Measurements from ENCODE around the gene IKZF4.
"Not testable (repeated sequence)": the region's sequence is repeated elsewhere in the genome, so short reads cannot be mapped to it uniquely, and the experiment has no call there.

Gene IKZF4

GRCh38 chr12:56020423-56021184 is at the start of gene IKZF4:
Gene IKZF4, plus strand, starts transcription at chr12:56021043. Its CDS starts 451 bp downstream, at chr12:56021494.
- DNase-seq = no peak

GRCh38 chr12:55972042-55972441 is 48.8 kb upstream of the IKZF4 start:
- no peak for DNase-seq

GRCh38 chr12:55972456-55972855 is 48.4 kb upstream of the IKZF4 start:
- DNase-seq = no peak

GRCh38 chr12:55972911-55973598 is 47.8 kb upstream of the IKZF4 start:
- DNase-seq = no peak

- peak; percentile 94 for DNase-seq
Observed at GRCh38 chr12:55973599-55974307, 47.1 kb upstream of the IKZF4 start, which contains the start of gene RAB5B. Gene RAB5B, plus strand, starts transcription at chr12:55974078. Its CDS starts 12,883 bp downstream, at chr12:55986961.

- no peak for DNase-seq
Observed at GRCh38 chr12:55974308-55974730, 46.5 kb upstream of the IKZF4 start.

- DNase-seq = no peak
Observed at GRCh38 chr12:55978393-55978792, 42.5 kb upstream of the IKZF4 start.

- no peak for DNase-seq
Observed at GRCh38 chr12:55979069-55979468, 41.8 kb upstream of the IKZF4 start.

- DNase-seq = not testable (repeated sequence)
Observed at GRCh38 chr12:55981882-55982281, 39.0 kb upstream of the IKZF4 start.

- DNase-seq = no peak
Observed at GRCh38 chr12:55982319-55982936, 38.4 kb upstream of the IKZF4 start.

GRCh38 chr12:55983232-55983842 is 37.5 kb upstream of the IKZF4 start:
- no peak for DNase-seq

GRCh38 chr12:55984861-55985260 is 36.0 kb upstream of the IKZF4 start:
- DNase-seq = no peak

GRCh38 chr12:55985341-55985740 is 35.5 kb upstream of the IKZF4 start:
- DNase-seq = no peak

- DNase-seq = not testable (repeated sequence)
Observed at GRCh38 chr12:55985976-55986375, 34.9 kb upstream of the IKZF4 start.

GRCh38 chr12:55991110-55991509 is 29.7 kb upstream of the IKZF4 start:
- DNase-seq = no peak

GRCh38 chr12:55993230-55993853 is 27.5 kb upstream of the IKZF4 start:
- no peak for DNase-seq

GRCh38 chr12:55995366-55995765 is 25.5 kb upstream of the IKZF4 start:
- no peak for DNase-seq

GRCh38 chr12:55996201-55996714 is 24.6 kb upstream of the IKZF4 start:
- peak; percentile 62 for DNase-seq

- DNase-seq = no peak
Observed at GRCh38 chr12:55996715-55997534, 23.9 kb upstream of the IKZF4 start, which contains the start of gene SUOX. Gene SUOX, plus strand, starts transcription at chr12:55997276. Its CDS starts 4,946 bp downstream, at chr12:56002222.

GRCh38 chr12:55997535-55997859 is 23.3 kb upstream of the IKZF4 start:
- DNase-seq = no peak

- not testable (repeated sequence) for DNase-seq
Observed at GRCh38 chr12:55999522-55999921, 21.3 kb upstream of the IKZF4 start.

All from activated CD8-positive, alpha-beta memory T cell treated with anti-CD3 and anti-CD28 coated beads, Interleukin-2, amount 50 U/mL, for 4 hours (primary cell).